CD4-positive, alpha-beta T cell treated with Interleukin-17A for 4 hours (primary cell): ENCODE measurements around the gene ZNF385D.
"Not testable (repeated sequence)": the region's sequence is repeated elsewhere in the genome, so short reads cannot be mapped to it uniquely, and the experiment has no call there.

ENCODE experiments used
- DNase-seq: peaks from one replicate; pipeline ENCODE4 v3.0.0-alpha.2; 2020; ENCODE audit warnings: mixed read lengths

The ZNF385D gene

DNA sequence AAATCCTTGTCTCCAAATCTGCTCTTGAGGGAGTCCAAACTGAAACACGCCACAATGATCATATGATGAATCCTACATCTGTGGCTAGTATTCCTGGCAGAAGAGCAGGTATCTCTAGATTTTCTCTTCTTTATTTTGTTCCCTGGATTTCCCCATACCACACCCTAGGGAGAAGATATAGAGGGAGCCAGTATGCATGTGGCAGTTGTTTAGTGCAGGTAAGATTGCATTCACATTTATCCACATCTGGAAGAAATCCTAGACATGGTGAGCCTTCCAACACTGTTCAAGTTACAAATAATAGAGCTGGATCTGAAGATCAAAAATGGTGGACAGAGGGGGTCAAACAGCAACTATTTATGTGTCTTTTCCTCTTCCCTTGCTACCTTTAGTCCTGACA lies 316.7 kb downstream of the ZNF385D start:
- DNase-seq, result no peak

DNA sequence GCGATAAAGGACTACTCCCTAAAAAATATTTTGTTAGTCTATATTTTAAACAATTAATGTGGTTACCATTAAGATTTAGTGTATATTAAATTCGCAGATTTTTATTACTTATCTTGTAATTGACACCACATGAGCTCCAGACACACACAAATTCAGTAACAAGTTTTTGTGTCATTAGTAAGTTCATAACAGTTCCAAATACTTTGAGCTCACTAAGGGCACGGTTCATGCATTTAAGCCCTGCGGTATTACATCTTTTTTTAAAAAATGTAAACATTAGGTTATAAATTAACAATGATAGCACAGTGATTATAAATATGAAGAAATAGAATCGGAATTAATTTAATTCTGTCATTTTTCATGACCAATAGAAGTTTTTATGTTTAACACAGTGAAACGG lies 317.3 kb downstream of the ZNF385D start:
- no peak for DNase-seq

DNA sequence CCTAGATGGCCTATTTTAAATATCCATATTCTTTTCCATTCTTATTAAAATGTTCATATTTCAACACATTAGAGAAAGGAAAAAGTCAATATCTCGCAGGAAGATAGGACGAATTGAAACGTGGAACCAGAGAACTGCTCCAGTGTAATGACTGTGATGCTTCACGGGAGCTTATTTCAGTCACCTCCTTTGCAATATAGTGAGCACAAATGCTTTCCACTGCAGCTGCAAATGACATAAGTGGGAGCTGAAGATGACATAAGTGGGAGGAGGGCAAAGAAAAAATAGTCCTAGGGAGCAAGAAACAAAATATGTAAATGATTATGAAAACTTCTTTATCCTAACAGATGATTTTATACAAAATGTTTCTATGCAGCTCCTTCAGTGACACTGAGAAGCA lies 324.1 kb downstream of the ZNF385D start:
- DNase-seq, result no peak

DNA sequence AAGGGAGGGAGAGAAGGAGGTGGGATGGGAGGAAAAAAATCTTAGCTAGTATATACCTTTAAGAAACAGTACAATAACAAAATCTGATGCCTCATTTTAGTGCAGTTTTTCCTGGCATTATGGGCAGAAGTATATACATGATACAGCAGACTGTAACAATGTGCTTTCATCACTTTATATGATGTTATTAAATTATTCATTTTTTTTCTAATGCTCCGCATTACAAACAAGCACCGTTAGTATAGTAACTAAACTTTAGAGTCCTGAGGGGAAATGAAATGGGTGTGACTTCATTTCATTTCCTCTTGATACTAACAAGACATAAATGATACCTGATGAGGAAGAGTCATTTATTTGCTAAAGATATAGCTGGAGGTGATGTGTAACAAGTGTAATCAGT lies 325.3 kb downstream of the ZNF385D start:
- no peak for DNase-seq

DNA sequence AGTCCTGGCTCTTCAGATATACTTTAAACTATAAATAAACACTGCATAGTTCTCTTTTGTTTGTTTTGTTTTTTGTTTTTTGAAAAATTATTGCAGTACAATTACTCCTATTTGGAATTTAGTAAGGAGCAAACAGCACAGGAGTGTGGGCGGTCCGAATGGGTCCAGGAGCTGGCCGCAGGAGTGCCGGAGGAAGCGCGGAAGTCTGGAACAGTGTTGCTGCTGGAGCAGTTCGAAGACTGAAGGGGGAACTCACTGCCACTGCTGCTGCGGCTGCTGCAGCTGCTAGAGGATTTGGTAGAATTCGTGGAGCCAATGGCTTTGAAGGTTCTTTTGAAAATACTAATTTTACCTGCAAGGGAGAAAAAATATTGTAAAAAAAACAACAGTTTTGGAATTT lies 329.9 kb downstream of the ZNF385D start:
- no peak for DNase-seq

DNA sequence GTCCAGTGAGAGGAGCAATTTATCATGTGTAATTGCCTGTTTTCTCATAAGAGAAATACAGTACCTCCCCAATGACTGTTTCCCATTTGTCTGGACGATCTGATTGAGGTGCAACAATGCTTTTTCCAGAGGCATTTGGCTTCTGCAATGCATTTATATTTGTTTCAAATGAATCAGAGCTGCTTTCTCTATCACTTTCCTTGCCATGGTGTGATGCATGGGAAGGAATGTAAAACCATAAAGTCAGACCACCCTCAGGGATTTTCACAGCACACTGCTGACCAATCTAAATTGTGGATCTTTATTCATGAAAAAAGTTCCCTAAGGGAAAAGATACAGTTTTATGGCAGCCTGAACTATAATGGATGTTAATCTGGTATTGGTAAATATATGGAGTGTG lies 333.0 kb downstream of the ZNF385D start:
- no peak for DNase-seq

DNA sequence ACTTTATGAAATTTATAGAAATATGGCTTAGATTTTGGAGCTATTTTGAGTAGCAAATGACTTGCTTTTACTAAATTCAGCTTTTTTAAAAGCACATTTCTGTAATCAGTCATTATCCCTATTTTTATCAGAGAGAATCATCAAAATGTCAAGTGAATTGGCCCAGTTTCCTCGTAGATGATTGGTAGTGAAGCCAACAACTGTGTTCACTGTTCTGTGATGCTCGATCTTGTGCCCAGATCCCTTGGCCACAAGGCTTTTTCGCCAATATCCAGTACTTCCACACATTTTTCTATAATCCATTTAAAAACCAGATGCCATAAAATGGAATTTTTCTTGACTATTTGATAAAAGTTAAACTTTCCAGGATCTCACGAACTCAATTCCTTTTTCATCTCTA lies 336.5 kb downstream of the ZNF385D start:
- no peak for DNase-seq

DNA sequence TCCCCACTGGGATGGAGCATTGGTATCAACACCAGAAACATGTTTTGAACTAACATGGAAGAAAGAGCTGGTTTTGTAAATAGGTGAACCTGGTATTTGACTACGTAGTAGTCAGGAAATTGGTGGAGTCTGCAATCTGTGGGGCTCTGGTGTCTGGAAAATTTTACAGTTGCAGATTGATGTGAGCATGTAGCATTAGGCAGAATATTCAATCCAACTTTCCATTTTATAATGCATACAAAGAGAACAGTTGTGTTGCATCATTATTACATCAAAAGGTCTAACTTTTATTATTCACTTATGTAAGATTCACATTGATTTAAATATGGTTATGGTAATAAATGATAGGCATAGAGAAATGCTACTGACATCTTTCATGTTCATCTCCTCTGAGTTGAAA lies 340.0 kb downstream of the ZNF385D start:
- DNase-seq, result no peak

DNA sequence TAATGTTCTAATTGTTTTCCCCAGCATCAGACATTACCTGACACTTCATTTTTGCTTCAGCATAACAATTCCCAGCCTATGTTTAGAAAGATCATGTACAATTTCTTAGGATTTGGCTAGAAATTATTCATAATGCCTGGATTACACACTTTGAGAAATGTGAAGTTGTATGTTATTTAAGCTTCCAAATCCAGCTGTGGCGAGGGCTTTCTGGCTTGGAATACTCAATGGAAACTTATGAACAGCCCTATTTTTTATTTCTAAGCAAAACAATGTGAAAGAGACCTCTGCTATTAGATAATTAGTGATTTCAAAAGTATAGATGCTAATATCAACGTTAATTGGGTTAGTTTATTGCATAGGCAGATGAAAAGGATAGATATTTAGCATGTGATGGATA lies 341.6 kb downstream of the ZNF385D start:
- no peak for DNase-seq

DNA sequence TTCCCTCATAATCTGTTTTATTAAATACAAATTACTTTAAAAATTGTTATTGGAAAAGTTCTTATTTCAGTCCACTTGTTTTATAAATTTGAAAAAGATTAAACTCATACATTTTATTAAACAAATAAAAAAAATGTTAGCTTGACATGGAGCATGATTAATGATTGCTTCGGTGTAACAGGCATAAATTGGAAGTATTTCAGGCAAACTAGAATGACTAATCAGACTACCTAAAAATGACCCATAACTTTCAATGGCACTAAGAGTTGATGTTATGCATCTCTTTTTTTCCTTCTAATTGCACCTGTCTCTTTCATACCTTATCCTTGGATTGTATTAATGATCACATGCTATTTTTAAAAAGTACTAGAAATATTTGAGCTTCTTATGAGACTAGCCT lies 343.3 kb downstream of the ZNF385D start:
- no peak for DNase-seq

DNA sequence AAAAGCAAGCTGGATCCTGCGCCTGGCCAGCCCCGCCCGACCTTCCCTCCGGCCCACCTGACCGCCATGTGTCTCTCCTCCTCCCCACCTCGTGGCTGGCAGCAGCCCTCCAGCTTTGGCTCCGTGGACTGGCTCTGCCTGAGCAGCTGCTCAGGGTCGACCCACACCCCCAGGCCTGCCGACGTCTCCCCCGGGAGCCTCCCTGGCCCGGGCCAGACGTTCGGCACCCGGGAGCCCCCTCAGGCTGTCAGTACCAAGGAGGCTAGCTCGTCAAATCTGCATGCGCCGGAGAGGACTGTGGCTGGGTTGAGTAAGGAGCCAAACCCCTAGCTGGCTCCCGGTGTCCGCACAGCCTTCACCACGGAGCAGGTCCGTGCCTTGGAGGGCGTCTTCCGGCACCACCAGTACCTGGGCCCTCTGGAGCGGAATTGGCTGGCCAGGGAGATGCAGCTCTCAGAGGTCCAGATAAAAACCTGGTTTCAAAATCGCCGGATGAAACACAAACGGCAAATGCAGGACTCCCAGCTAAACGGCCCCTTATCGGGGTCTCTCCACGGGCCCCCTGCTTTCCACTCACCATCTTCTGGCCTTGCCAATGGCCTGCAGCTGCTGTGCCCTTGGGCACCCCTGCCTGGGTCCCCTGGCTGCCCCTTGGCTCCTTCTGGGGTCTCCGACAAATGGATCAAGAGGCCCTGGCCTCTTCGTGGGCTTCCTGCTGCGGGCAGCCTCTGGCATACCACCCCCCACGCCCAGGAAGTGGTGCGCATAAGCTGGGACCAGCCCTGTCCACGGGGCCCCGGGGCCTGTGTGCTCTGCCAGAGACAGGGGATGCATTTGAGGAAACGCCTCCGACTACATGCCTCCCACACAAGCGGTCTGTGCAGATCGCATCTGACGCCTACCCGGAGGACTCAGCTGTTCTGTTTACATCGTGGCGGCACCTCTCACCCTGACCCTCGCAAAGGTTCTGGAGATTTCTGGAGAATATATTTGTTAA lies 345.0 kb downstream of the ZNF385D start:
- no peak for DNase-seq

DNA sequence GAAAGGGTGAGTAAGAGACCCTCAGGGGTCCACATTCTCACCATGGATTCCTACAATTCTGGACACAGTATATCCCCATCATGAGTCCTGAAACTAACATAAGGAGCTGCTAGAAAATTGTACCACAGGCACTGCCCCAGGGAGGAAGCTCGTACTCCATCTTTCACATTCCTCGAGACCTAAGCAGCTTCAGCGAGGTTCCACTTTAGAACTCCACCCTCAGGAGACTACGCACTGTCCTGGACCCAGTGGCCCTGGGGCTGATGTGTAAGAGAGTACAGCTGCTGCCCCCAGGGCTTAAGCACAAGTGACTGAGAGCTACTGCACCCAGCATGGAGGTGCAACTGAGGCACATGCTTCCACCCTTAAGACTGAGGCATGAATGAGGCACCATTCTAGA lies 352.5 kb downstream of the ZNF385D start:
- DNase-seq, result no peak

DNA sequence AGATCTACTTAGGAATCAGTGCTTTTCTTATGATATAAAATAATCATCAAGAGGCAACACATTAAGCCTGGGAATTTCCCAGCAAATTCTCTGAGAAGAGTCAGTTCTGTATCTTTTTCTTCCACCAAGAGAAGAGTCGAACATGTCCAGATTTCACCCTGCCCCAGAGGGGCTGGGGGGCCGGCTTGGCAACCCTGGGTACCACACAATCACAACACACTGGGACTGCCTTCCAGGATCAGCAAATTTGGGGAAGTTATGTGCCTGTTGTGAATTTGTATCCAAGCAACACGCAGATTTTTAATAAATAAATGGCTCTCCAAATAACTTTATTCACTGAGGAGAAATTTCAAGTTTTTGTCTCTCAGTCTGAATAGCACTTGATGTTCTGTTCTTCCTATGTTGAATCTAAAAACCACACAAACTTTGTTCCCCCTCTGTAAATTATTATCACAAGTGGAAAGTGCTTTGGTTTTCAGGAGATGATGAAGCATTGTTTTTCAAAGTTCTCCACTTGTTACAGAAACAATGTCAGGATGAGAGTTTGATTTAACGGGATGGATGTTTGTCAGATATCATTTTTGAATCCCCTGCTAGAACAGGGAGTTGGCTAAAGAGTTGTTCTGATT lies 357.2 kb downstream of the ZNF385D start:
- no peak for DNase-seq

DNA sequence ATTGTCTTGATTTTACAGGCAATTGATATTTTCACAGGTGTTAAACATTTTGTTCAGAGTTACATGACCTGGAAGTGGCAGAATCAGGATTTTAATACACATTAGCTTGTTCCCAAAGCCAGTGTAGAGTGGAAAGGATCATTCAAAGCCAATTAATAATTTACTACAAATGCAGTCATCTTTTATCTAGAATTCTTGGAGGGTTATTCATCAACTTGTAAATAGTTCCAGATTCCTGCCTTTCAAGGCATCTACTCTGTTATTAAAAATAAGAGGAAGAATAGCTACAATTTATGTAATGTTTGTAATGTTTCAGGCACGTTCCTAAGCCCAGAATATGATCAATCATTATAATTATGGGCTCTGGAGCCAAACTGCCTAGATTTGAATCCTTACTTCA lies 358.5 kb downstream of the ZNF385D start:
- no peak for DNase-seq

DNA sequence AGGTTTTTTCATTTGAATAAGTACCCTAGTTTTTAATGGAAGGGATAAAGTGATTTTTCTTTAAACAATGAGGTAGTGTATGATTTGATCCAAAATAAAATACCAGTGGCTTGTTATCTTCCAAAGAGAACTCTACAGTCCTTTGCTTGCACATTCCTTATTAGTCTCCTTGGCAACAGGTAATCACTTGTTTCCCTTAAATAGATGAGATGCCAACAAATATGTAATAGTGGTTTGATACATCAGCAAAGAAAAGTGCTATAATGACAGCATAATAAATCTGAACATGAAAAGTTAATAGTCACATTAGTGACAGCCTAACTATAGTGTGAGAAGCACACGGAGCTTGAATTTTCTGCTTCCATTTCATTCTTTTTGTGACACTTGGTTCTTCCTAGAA lies 360.2 kb downstream of the ZNF385D start:
- no peak for DNase-seq

DNA sequence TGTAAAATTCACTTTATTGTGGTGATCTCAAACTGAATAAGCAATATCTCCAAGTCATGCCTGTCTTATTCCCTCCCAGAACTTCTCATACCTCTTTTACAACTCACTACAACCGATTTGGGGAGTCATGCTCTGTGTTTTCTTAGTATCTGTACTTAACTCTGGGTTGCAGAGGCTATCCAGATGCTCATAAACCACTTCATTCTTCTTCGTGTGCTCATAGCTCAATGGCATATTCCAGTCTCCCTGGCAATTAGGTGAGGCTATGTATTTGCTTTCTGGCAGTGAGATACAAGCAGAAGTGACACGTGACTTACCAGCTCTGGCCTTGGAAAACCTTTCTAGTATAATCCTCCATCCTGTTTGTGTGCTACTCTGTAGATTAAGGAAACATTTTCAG lies 360.9 kb downstream of the ZNF385D start:
- DNase-seq, result no peak

DNA sequence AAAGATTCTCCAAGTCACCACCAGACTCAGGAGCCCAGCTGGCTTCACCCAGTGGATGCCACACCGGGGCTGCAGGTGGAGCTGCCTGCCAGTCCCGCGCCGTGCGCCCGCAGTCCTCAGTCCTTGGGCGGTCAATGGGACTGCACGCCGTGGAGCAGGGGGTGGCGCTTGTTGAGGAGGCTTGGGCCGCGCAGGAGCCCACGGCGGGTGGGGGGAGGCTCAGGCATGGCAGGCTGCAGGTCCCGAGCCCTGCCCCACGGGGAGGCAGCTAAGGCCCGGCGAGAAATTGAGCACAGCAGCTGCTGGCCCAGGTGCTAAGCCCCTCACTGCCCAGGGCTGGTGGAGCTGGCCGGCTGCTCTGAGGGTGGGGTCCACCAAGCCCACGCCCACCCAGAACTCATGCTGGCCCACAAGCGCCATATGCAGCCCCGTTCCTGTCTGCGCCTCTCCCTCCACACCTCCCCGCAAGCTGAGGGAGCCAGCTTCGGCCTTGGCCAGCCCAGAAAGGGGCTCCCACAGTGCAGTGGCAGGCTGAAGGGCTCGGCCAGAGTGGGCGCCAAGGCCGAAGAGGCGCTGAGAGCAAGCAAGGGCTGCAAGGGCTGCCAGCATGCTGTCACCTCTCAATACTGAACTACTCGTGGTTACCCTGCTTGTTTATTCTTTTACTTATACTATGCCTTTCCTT lies 363.7 kb downstream of the ZNF385D start:
- not testable (repeated sequence) for DNase-seq

DNA sequence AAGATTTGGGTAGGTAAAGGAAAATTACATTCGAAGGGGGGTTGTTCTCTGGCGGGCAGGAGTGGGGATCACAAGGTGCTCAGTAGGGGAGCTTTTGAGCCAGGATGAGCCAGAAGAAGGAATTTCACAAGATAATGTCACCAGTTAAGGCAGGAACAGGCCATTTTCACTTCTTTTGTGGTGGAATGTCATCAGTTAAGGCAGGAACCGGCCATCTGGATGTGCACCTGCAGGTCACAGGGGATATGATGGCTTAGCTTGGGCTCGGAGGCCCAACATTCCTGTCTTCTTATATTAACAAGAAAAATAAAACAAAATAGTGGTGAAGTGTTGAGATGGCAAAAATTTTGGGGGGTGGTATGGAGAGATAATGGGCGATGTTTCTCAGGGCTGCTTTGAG lies 373.0 kb downstream of the ZNF385D start:
- DNase-seq, result not testable (repeated sequence)

DNA sequence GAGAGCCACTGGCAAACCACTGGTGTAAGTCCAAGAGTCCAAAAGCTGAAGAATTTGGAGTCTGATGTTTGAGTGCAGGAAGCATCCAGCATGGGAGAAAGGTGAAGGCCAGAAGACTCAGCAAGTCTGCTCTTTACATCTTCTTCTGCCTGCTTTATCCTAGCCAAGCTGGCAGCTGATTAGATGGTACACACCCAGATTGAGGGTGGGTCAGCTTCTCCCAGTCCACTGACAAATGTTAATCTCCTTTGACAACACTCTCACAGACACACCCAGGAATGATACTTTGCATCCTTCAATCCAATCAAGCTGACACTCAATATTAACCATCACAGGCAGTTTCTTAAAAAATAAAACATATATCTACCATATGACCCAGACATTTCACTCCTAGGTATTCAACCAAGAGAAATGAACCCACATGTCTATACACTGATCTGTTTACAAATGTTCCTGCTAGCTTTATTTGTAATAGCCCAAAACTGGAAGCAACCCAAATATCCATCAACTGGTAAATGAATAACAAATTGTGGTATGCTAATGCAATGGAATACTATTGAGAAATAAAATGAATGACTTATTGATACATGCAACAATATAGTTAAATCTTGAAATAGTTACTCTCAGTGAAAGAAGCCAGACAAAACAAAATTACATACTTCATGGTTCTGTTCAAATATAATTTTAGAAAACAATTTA lies 373.8 kb downstream of the ZNF385D start:
- DNase-seq, result no peak

DNA sequence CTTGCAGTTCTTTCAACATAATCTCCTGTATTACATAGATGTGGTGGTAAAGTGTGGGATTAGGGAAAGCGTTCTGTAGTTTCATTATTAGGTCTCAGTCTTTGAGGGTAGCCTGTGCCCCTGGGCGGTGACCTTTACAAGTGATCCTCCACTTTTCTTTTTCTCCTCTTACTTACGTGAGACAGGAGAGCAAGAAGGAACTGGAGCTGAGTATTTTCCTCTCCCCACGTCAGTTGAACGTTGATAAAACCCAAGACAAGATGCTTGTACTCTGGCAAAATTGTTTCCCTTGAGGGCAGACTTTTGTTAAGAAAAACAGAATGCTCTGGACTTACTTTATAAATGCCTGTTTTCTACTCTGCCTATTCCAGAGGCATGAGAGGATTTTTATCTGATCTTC lies 378.7 kb downstream of the ZNF385D start:
- no peak for DNase-seq
